Stomach (tissue), 4 donors: ENCODE results near the gene ING2.

ENCODE experiments used
- POLR2AphosphoS5 ChIP-seq, 3 donors: sonication (generic); formaldehyde crosslinking; IDR thresholded peaks; one replicate each; pipeline ENCODE4 v1.6.1; 2016; ENCODE audit warnings: antibody characterized with exemption in 3 of 3
- TF ChIP-seq, protein P1 (sequence below), 7 experiments: fragments of 450-650 bp in 4 of 7; fragments of 200-600 bp in 3 of 7; sonication (generic) in 3 of 7; IDR thresholded peaks; one replicate each; pipeline ENCODE4 v1.5.1; 2016 to 2019; ENCODE audit warnings: antibody characterized with exemption in 7 of 7, control low read depth in 2 of 7, mild to moderate bottlenecking in 1 of 7

DNA sequence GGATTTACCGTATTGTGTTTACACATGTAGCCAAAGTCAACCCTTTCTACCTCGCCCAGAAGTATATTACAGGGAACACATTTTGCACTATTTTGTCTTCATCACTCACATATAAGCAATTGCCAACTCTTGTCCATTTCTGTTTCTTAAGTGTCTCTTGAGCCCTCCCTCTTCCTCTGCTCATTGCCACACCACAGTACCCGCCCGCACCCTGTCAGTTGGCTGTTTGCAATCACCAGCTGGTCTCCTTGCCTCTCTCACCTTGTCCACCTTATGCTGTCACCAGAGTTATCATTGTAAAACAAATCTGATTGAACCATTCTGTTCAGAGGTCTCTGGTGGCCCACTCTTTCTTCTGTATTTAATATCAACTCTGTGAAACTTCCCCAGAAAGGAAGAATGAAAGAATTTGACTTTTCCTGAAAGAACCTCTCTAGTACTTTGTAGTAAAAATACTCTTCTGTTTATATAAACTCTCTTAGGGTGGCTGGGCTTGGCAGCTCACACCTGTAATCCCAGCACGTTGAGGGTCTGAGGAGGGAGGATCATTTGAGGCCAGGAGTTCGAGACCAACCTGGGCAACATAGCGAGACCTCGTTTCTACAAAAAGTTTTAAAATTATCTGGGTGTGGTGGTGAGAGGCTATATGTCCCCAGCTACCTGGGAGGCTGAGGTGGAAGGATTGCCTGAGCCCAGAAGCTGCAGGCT is 50.2 kb downstream of the ING2 start:
- TF ChIP-seq, protein P1, sequence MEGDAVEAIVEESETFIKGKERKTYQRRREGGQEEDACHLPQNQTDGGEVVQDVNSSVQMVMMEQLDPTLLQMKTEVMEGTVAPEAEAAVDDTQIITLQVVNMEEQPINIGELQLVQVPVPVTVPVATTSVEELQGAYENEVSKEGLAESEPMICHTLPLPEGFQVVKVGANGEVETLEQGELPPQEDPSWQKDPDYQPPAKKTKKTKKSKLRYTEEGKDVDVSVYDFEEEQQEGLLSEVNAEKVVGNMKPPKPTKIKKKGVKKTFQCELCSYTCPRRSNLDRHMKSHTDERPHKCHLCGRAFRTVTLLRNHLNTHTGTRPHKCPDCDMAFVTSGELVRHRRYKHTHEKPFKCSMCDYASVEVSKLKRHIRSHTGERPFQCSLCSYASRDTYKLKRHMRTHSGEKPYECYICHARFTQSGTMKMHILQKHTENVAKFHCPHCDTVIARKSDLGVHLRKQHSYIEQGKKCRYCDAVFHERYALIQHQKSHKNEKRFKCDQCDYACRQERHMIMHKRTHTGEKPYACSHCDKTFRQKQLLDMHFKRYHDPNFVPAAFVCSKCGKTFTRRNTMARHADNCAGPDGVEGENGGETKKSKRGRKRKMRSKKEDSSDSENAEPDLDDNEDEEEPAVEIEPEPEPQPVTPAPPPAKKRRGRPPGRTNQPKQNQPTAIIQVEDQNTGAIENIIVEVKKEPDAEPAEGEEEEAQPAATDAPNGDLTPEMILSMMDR (IDR thresholded peaks at IDR 0.05): no peak
- no peak for TF ChIP-seq POLR2AphosphoS5 (IDR thresholded peaks at IDR 0.05)
